Testis (tissue), 3 donors: ENCODE measurements around the gene NUMA1. TPM values are rescaled to one million over a fixed set of nuclear protein-coding genes. Genes with fewer than 3 reads are reported as not detected.

Source experiments
- DNase-seq: peaks from one replicate; pipeline ENCODE4 v3.0.0-alpha.2; 2019
- H3K27ac ChIP-seq, 2 donors: fragments of 200-600 bp; sonication (generic); one replicate each; pipeline ENCODE4 v1.5.1; 2019
- H3K27me3 ChIP-seq: fragments of 200-600 bp; sonication (generic); one replicate; pipeline ENCODE4 v1.5.1; 2019
- H3K36me3 ChIP-seq: fragments of 200-600 bp; sonication (generic); one replicate; pipeline ENCODE4 v1.5.1; 2017; ENCODE audit warnings: low read depth; ENCODE audit errors: missing control alignments
- H3K4me1 ChIP-seq: fragments of 200-600 bp; sonication (generic); one replicate; pipeline ENCODE4 v1.5.1; 2019
- H3K4me3 ChIP-seq, 2 donors: fragments of 200-600 bp; sonication (generic); one replicate each; pipeline ENCODE4 v1.5.1; 2017 to 2019
- H3K9me3 ChIP-seq: fragments of 200-600 bp; sonication (generic); one replicate; pipeline ENCODE4 v1.5.1; 2017
- POLR2A ChIP-seq: fragments of 450-650 bp; IDR thresholded peaks from one replicate; pipeline ENCODE4 v1.6.1; 2017; ENCODE audit warnings: antibody characterized with exemption, mild to moderate bottlenecking, moderate library complexity
- WGBS, 2 donors: methylation state at CpG; one replicate each; pipeline ENCODE4 v1.1.5; 2018; 5-methylcytosine and 5-hydroxymethylcytosine counted together
- intact Hi-C: fragments of 100-400 bp; cut with DNase I; formaldehyde crosslinking; loops from one replicate; pipeline ENCODE4 v1.15.1; 2023; ENCODE audit warnings: low total_unique reads
- polyA plus RNA-seq: library from polyadenylated mRNA; stranded (reverse); fragments of 350-450 nt; fragmentation: Illumina TruSeq; extraction: RNeasy Lipid Tissue Mini Kit (QIAGEN cat#74804); gene quantifications from one replicate; pipeline ENCODE4 v1.2.3, GENCODE V29; 2014; ENCODE audit warnings: low read depth, low replicate concordance; ENCODE audit not compliant: insufficient read depth
- total RNA-seq, 2 donors: library from RNA; depleted of rRNA; stranded (reverse); fragments of >200 nt; gene quantifications; one replicate each; pipeline ENCODE4 v1.2.3, GENCODE V29; 2016
- TF ChIP-seq, protein P1 (sequence below), 3 experiments: fragments of 450-650 bp in 2 of 3; fragments of 200-600 bp in 1 of 3; sonication (generic) in 1 of 3; IDR thresholded peaks; one replicate each; pipeline ENCODE4 v1.5.1; 2016 to 2019; ENCODE audit warnings: antibody characterized with exemption in 3 of 3, mild to moderate bottlenecking in 2 of 3, moderate library complexity in 1 of 3

Gene NUMA1
- total and polyA plus RNA-seq, 3 donors from 2014 or later, result 186 to 470 (median 452) TPM

DNA sequence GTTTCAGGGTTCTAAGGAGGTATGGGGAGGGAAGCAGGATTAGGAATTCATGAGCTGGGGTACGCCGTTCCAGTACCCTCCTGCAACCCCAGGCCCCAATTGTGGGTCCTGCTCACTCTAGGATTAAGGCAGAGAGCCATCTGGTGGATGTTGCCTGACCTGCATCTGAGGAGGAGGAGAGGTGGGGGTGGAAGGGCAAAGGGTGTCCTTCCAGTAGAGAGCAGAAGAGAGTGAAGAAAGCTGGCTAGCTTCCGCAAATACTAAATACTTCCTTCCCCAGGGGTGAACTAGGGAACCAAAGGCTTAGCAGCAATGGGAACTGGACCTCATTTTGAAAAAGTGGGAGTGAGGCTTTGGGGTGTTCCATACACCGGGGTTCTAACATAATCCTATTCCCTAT is 10.9 kb upstream of the NUMA1 start:
- Histone ChIP-seq H3K9me3 (no peaks in the 10 kb centered on the region), H3K4me1 (peaks cover 3% of the 10 kb centered on the region), H3K36me3 (no peaks in the 10 kb centered on the region), H3K27me3 (no peaks in the 10 kb centered on the region), H3K27ac (no peak overlapping the region), H3K4me3 (no peak overlapping the region)
- intact Hi-C loops, result no loop called here
- 54 to 65% methylated on average over 4 of the region's 4 CpGs for WGBS, 2 donors
- TF ChIP-seq, protein P1, sequence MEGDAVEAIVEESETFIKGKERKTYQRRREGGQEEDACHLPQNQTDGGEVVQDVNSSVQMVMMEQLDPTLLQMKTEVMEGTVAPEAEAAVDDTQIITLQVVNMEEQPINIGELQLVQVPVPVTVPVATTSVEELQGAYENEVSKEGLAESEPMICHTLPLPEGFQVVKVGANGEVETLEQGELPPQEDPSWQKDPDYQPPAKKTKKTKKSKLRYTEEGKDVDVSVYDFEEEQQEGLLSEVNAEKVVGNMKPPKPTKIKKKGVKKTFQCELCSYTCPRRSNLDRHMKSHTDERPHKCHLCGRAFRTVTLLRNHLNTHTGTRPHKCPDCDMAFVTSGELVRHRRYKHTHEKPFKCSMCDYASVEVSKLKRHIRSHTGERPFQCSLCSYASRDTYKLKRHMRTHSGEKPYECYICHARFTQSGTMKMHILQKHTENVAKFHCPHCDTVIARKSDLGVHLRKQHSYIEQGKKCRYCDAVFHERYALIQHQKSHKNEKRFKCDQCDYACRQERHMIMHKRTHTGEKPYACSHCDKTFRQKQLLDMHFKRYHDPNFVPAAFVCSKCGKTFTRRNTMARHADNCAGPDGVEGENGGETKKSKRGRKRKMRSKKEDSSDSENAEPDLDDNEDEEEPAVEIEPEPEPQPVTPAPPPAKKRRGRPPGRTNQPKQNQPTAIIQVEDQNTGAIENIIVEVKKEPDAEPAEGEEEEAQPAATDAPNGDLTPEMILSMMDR (IDR thresholded peaks at IDR 0.05), result peak; percentile 73 to 81 (median 74)
- no peak for TF ChIP-seq POLR2A
- peak; percentile 86 for DNase-seq

DNA sequence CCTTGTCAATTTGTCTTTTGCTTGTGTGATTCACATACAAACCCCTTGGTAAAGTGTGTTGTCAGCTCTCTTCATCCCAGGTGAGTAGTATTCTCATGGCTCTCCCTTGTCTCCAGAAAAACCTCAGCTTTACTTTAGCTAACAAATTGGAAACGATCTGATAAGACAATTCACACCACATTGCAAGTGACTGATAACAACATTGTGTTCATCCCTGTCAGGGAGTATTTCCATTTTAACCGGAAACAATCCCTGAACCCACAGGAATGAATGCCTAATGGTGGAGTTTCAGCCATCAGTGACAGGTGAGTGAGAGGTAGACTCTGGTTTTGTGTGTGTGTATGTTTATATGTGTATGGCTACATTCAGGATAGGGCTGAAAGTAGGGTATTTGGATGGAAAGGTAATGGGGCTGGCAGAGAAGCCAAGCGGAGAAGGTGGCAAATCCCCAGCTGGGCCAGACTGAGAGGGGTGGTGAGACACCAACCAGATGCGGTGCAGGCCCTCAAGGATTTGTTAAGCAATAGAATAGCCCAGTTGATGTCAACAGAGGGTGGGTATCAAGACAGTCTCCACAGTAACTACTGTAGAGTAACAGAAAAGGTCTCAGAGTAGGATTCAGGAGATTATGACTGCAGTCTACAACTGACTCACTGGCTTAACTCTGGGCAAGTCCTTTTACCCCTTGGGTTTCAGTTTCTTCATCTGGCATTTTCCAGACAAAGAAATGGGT is 7.9 kb upstream of the NUMA1 start:
- TF ChIP-seq, protein P1 (IDR thresholded peaks at IDR 0.05), result no peak
- no peak for TF ChIP-seq POLR2A
- H3K4me1 ChIP-seq, result peaks cover 3% of the 10 kb centered on the region
- WGBS, 2 donors, result 87 to 88% methylated on average over 4 of the region's 4 CpGs
- DNase-seq, result no peak
- H3K9me3 ChIP-seq, result no peaks in the 10 kb centered on the region
- no peaks in the 10 kb centered on the region for H3K27me3 ChIP-seq
- intact Hi-C loops, result loop anchor here (5.0 kb wide), 1 partner anchor 61 kb away; no protein-coding TSS in a partner anchor
- no peak overlapping the region for H3K4me3 ChIP-seq
- H3K36me3 ChIP-seq, result no peaks in the 10 kb centered on the region
- no peak overlapping the region for H3K27ac ChIP-seq

DNA sequence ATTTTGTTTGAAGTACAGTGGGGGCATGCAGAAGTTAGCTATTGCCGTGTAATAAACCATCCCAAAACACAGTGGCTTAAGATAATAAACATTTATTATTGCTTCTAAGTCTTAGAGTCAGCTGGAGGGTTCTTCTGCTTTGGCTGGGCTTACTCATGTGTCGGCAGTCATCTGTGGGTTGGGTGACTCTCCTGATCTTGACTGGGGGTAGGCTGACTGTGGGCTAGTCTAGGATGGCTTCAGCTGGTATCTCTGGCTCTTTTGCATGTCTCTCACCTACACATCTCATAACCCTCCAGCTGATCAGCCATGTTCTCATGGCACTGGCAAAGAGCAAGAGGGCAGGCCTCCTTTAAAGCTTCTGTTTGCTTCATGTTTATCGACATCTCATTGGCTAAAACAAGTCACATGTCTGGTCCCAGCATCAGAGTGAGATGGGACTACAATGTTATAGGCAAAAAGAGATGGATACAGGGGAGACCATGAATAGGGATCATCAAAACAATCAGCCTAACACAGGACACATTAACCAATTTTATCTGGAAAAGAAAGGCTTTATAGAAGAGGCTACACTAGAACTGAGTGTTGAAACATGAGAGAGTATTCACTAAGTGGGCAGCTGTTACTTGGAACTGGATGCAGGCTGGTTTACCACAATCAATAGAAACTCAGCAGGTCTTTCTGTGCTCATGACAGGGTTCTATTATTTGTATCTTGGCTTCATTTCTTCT is 5.4 kb upstream of the NUMA1 start:
- 91 to 92% methylated on average over 3 of the region's 3 CpGs for WGBS, 2 donors
- TF ChIP-seq, protein P1 (IDR thresholded peaks at IDR 0.05), result no peak
- TF ChIP-seq POLR2A, result no peak
- Histone ChIP-seq H3K27ac (no peak overlapping the region), H3K36me3 (no peaks in the 10 kb centered on the region), H3K9me3 (no peaks in the 10 kb centered on the region), H3K4me1 (peaks cover 11% of the 10 kb centered on the region), H3K4me3 (no peak overlapping the region), H3K27me3 (no peaks in the 10 kb centered on the region)
- intact Hi-C loops, result loop anchor here (5.0 kb wide), 1 partner anchor 58 kb away; no protein-coding TSS in a partner anchor
- no peak for DNase-seq

DNA sequence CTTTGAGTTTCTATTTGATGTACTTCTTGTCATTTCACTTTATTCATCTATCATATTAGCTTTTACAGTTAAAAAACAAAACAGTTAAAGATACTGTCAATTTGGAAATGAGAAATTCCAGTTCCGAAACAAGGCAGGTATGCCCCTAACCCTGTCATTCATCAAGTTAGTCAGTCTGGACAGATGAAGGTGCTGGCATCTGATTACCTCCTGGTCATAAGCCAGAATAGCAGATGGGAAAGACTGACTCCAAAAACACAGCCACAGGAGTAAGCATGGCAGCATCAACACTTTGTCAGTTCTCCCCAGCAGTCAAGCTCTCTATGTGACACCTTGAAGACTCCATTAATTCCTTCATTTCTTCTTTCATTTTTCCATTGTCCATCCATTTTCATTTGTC is 4.6 kb upstream of the NUMA1 start:
- H3K27ac ChIP-seq, result no peak overlapping the region
- WGBS, 2 donors, result 100% methylated on average over 1 of the region's 1 CpG

More for the DNA sequence above, 4.6 kb upstream of the NUMA1 start:
- intact Hi-C loops, result loop anchor here (5.0 kb wide), 1 partner anchor 58 kb away; no protein-coding TSS in a partner anchor
- no peaks in the 10 kb centered on the region for H3K27me3 ChIP-seq
- H3K9me3 ChIP-seq, result no peaks in the 10 kb centered on the region
- no peak overlapping the region for H3K4me3 ChIP-seq
- peaks cover 11% of the 10 kb centered on the region for H3K4me1 ChIP-seq
- H3K36me3 ChIP-seq, result no peaks in the 10 kb centered on the region
- DNase-seq, result no peak
- TF ChIP-seq, protein P1 (IDR thresholded peaks at IDR 0.05), result no peak
- no peak for TF ChIP-seq POLR2A
